ENCODE results near the gene MMP17. TPM values are rescaled to one million over a fixed set of nuclear protein-coding genes. Genes with fewer than 3 reads are reported as not detected.

Gene MMP17
- total RNA-seq, 3 donors from 2014 or later: 2.9 to 18.6 (median 4.7) TPM

- TF ChIP-seq, protein P1, sequence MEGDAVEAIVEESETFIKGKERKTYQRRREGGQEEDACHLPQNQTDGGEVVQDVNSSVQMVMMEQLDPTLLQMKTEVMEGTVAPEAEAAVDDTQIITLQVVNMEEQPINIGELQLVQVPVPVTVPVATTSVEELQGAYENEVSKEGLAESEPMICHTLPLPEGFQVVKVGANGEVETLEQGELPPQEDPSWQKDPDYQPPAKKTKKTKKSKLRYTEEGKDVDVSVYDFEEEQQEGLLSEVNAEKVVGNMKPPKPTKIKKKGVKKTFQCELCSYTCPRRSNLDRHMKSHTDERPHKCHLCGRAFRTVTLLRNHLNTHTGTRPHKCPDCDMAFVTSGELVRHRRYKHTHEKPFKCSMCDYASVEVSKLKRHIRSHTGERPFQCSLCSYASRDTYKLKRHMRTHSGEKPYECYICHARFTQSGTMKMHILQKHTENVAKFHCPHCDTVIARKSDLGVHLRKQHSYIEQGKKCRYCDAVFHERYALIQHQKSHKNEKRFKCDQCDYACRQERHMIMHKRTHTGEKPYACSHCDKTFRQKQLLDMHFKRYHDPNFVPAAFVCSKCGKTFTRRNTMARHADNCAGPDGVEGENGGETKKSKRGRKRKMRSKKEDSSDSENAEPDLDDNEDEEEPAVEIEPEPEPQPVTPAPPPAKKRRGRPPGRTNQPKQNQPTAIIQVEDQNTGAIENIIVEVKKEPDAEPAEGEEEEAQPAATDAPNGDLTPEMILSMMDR (IDR thresholded peaks at IDR 0.05): no peak
- TF ChIP-seq POLR2A (IDR thresholded peaks at IDR 0.05): no peak
- TF ChIP-seq POLR2AphosphoS5 (IDR thresholded peaks at IDR 0.05): no peak
- Histone ChIP-seq H3K9me3 (no peaks in the 10 kb centered on the region), H3K4me1 (no peaks in the 10 kb centered on the region), H3K27ac (no peak overlapping the region), H3K36me3 (peaks cover 13% of the 10 kb centered on the region), H3K4me3 (no peak overlapping the region), H3K27me3 (no peaks in the 10 kb centered on the region)
- intact Hi-C loops (cut with DNase I; ENCODE audit: low total_unique reads): no loop called here
- DNase-seq (ENCODE audit: low spot score in 2 of 2): no peak
Measured at GRCh38 chr12:131785763-131786330, 42.3 kb upstream of the MMP17 start.

DNA sequence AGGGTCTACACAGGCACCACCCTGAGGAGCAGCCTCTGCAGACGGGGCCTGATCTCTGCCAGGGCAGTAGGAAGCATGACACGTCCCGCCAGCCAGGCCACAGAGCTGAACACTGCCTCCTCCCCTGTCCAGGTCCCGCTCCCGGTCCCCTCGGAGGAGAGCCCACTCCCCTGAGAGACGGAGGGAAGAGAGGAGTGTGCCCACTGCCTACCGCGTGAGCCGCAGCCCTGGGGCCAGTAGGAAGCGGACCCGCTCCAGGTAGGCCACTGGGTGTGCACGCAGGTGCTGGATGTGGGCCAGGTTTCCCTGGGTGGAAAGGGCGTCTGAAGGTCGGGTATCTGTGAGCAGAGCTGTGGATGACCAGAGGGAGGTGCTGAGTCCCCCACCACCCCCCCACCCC is 41.9 kb upstream of the MMP17 start:
- Histone ChIP-seq H3K27ac (no peak overlapping the region), H3K4me1 (no peaks in the 10 kb centered on the region), H3K27me3 (no peaks in the 10 kb centered on the region), H3K36me3 (peaks cover 14% of the 10 kb centered on the region), H3K9me3 (no peaks in the 10 kb centered on the region), H3K4me3 (no peak overlapping the region)
- TF ChIP-seq POLR2A (IDR thresholded peaks at IDR 0.05) (no peak), POLR2AphosphoS5 (IDR thresholded peaks at IDR 0.05) (no peak)
- TF ChIP-seq, protein P1 (IDR thresholded peaks at IDR 0.05): no peak
- intact Hi-C loops (cut with DNase I; ENCODE audit: low total_unique reads): no loop called here
- no peak for DNase-seq (ENCODE audit: low spot score in 2 of 2)

DNA sequence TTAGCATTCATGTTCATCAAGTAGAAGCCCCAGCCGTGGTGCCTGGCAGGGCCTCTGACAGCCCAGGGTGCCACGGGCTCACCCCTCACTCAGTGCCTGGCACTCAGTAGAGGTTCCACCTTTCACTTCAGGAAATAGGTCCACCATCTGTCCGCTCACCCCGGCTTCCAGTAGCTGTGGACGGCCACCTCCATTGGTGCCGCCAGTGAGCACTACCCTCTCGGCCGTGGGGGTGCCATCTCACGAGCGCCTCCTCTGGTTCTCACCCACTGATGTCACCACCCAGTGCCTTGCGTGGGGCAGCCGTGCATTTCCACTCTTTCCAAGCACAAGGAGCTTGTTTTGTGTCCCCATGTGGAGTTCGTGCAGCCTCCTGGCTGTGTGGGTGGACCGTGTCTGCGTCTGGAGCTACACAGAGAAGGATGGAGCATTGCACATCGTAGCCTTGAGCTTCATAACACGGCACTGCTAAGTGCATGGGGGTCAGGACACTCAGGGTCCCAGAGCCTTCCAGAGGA is 41.0 kb upstream of the MMP17 start:
- Histone ChIP-seq H3K4me3 (no peak overlapping the region), H3K4me1 (no peaks in the 10 kb centered on the region), H3K27ac (no peak overlapping the region), H3K36me3 (peaks cover 14% of the 10 kb centered on the region), H3K9me3 (no peaks in the 10 kb centered on the region), H3K27me3 (no peaks in the 10 kb centered on the region)
- intact Hi-C loops (cut with DNase I; ENCODE audit: low total_unique reads): no loop called here
- TF ChIP-seq POLR2AphosphoS5 (IDR thresholded peaks at IDR 0.05) (no peak), POLR2A (IDR thresholded peaks at IDR 0.05) (no peak)
- TF ChIP-seq, protein P1 (IDR thresholded peaks at IDR 0.05): no peak
- no peak for DNase-seq (ENCODE audit: low spot score in 2 of 2)

- peaks cover 14% of the 10 kb centered on the region for H3K36me3 ChIP-seq
- no peak overlapping the region for H3K4me3 ChIP-seq
- H3K27ac ChIP-seq: no peak overlapping the region
- intact Hi-C loops (cut with DNase I; ENCODE audit: low total_unique reads): no loop called here
- H3K27me3 ChIP-seq: no peaks in the 10 kb centered on the region
- no peak for DNase-seq (ENCODE audit: low spot score in 2 of 2)
- no peaks in the 10 kb centered on the region for H3K9me3 ChIP-seq
- no peaks in the 10 kb centered on the region for H3K4me1 ChIP-seq
- TF ChIP-seq POLR2A (IDR thresholded peaks at IDR 0.05): no peak
- TF ChIP-seq, protein P1 (IDR thresholded peaks at IDR 0.05): no peak
Measured at GRCh38 chr12:131788070-131788469, 40.1 kb upstream of the MMP17 start.

GRCh38 chr12:131789638-131790037 is 38.6 kb upstream of the MMP17 start:
- TF ChIP-seq POLR2A (IDR thresholded peaks at IDR 0.05) (no peak), POLR2AphosphoS5 (IDR thresholded peaks at IDR 0.05) (no peak)
- TF ChIP-seq, protein P1 (IDR thresholded peaks at IDR 0.05): no peak
- intact Hi-C loops (cut with DNase I; ENCODE audit: low total_unique reads): no loop called here
- H3K4me1 ChIP-seq: no peaks in the 10 kb centered on the region
- DNase-seq (ENCODE audit: low spot score in 2 of 2): peak in 1 of 2 donors; percentile 31
- H3K4me3 ChIP-seq: no peak overlapping the region
- peaks cover 14% of the 10 kb centered on the region for H3K36me3 ChIP-seq
- H3K27me3 ChIP-seq: no peaks in the 10 kb centered on the region
- no peak overlapping the region for H3K27ac ChIP-seq
- H3K9me3 ChIP-seq: no peaks in the 10 kb centered on the region

Measured in breast epithelium (tissue), 4 donors.